Epithelial cell of prostate (primary cell): Measurements from ENCODE around the gene INTS15.

ENCODE experiments used
- DNase-seq: peaks from one replicate; pipeline ENCODE4 v3.0.0-alpha.2; 2011; ENCODE audit warnings: low read depth, low spot score
- H3K27ac ChIP-seq: fragments of 450-650 bp; 2 replicates; pipeline ENCODE4 v1.5.1; 2017; ENCODE audit warnings: mild to moderate bottlenecking

Gene INTS15

GRCh38 chr7:6589829-6590644 lies at the start of gene INTS15:
Gene INTS15 (plus strand): TSS chr7:6590021. CDS start chr7:6590284, 263 bp downstream.
- no peak for DNase-seq
- peak within 1 kb of the TSS; percentile 70 for H3K27ac ChIP-seq

- DNase-seq = no peak
- no peak overlapping the region for H3K27ac ChIP-seq
Measured at GRCh38 chr7:6542368-6542767, 47.5 kb upstream of the INTS15 start.

GRCh38 chr7:6545398-6546126 lies 44.3 kb upstream of the INTS15 start:
- no peak overlapping the region for H3K27ac ChIP-seq
- no peak for DNase-seq

- DNase-seq = no peak
- H3K27ac ChIP-seq = no peak overlapping the region
Measured at GRCh38 chr7:6546498-6547251, 43.1 kb upstream of the INTS15 start.

GRCh38 chr7:6547400-6547799 lies 42.4 kb upstream of the INTS15 start:
- H3K27ac ChIP-seq = no peak overlapping the region
- DNase-seq = no peak

GRCh38 chr7:6551016-6551511 lies 38.8 kb upstream of the INTS15 start, which contains the start of gene GRID2IP:
Gene GRID2IP (minus strand): TSS chr7:6551461. CDS start chr7:6551436, 25 bp downstream.
- DNase-seq = no peak
- H3K27ac ChIP-seq = no peak within 1 kb of the TSS

- DNase-seq = no peak
Measured at GRCh38 chr7:6553448-6554044, 36.3 kb upstream of the INTS15 start.

GRCh38 chr7:6554848-6555247 lies 35.0 kb upstream of the INTS15 start:
- H3K27ac ChIP-seq = no peak overlapping the region
- no peak for DNase-seq

More at GRCh38 chr7:6553448-6554044, 36.3 kb upstream of the INTS15 start:
- no peak overlapping the region for H3K27ac ChIP-seq

GRCh38 chr7:6556196-6556595 lies 33.6 kb upstream of the INTS15 start:
- H3K27ac ChIP-seq = no peak overlapping the region
- no peak for DNase-seq

GRCh38 chr7:6558837-6559236 lies 31.0 kb upstream of the INTS15 start:
- H3K27ac ChIP-seq = no peak overlapping the region
- no peak for DNase-seq

- no peak overlapping the region for H3K27ac ChIP-seq
- DNase-seq = no peak
Measured at GRCh38 chr7:6559896-6560295, 29.9 kb upstream of the INTS15 start.

GRCh38 chr7:6562106-6562505 lies 27.7 kb upstream of the INTS15 start:
- no peak for DNase-seq
- no peak overlapping the region for H3K27ac ChIP-seq

GRCh38 chr7:6563936-6564770 lies 25.7 kb upstream of the INTS15 start:
- no peak overlapping the region for H3K27ac ChIP-seq

GRCh38 chr7:6565655-6566054 lies 24.2 kb upstream of the INTS15 start:
- DNase-seq = no peak
- H3K27ac ChIP-seq = no peak overlapping the region

More at GRCh38 chr7:6563936-6564770, 25.7 kb upstream of the INTS15 start:
- DNase-seq = no peak

- H3K27ac ChIP-seq = no peak overlapping the region
- DNase-seq = no peak
Measured at GRCh38 chr7:6567886-6568285, 21.9 kb upstream of the INTS15 start.

- no peak overlapping the region for H3K27ac ChIP-seq
- DNase-seq = no peak
Measured at GRCh38 chr7:6571160-6571779, 18.6 kb upstream of the INTS15 start.

GRCh38 chr7:6575281-6576023 lies 14.4 kb upstream of the INTS15 start:
- DNase-seq = no peak
- H3K27ac ChIP-seq = no peak overlapping the region
